ENCODE results near the gene LCE3A. TPM values are rescaled to one million over a fixed set of nuclear protein-coding genes. Genes with fewer than 3 reads are reported as not detected.
"Not testable (repeated sequence)": the region's sequence is repeated elsewhere in the genome, so short reads cannot be mapped to it uniquely, and the experiment has no call there.

LCE3A gene
- total RNA-seq, 1 donor from 2014 or later = not detected

GRCh38 chr1:152582647-152583046, 40.3 kb downstream of the LCE3A start:
- Histone ChIP-seq H3K36me3 (ENCODE audit: control insufficient read depth in 3 of 3, insufficient read depth in 3 of 3, low read length in 3 of 3) (no peaks in the 10 kb centered on the region), H3K4me1 (ENCODE audit: control insufficient read depth in 3 of 3, insufficient read depth in 3 of 3, low read length in 3 of 3) (no peaks in the 10 kb centered on the region), H3K9me3 (ENCODE audit: control insufficient read depth in 3 of 3, low read length in 3 of 3) (no peaks in the 10 kb centered on the region), H3K27ac (ENCODE audit: low read depth, low read length) (no peak overlapping the region), H3K9ac (ENCODE audit: low read depth in 1 of 3, low read length in 3 of 3) (no peak overlapping the region), H3K4me3 (ENCODE audit: low read length in 3 of 3) (no peak overlapping the region), H3K27me3 (ENCODE audit: control insufficient read depth in 3 of 3, insufficient read depth in 3 of 3, low read length in 3 of 3) (no peaks in the 10 kb centered on the region)

- no peaks in the 10 kb centered on the region for H3K4me1 ChIP-seq (ENCODE audit: control insufficient read depth in 3 of 3, insufficient read depth in 3 of 3, low read length in 3 of 3)
- H3K27me3 ChIP-seq (ENCODE audit: control insufficient read depth in 3 of 3, insufficient read depth in 3 of 3, low read length in 3 of 3) = no peaks in the 10 kb centered on the region
- H3K9me3 ChIP-seq (ENCODE audit: control insufficient read depth in 3 of 3, low read length in 3 of 3) = no peaks in the 10 kb centered on the region
- no peaks in the 10 kb centered on the region for H3K36me3 ChIP-seq (ENCODE audit: control insufficient read depth in 3 of 3, insufficient read depth in 3 of 3, low read length in 3 of 3)
- no peak within 1 kb of the TSS for H3K4me3 ChIP-seq (ENCODE audit: low read length in 3 of 3)
- no peak within 1 kb of the TSS for H3K9ac ChIP-seq (ENCODE audit: low read depth in 1 of 3, low read length in 3 of 3)
- H3K27ac ChIP-seq (ENCODE audit: low read depth, low read length) = no peak within 1 kb of the TSS
Measured at GRCh38 chr1:152580433-152580832, 42.5 kb downstream of the LCE3A start, which contains the start of gene LCE3D. Gene LCE3D (minus strand): TSS chr1:152580516. CDS start chr1:152579936, 580 bp downstream.

GRCh38 chr1:152579526-152579925, 43.4 kb downstream of the LCE3A start:
- not testable (repeated sequence) for H3K4me1 ChIP-seq (ENCODE audit: control insufficient read depth in 3 of 3, insufficient read depth in 3 of 3, low read length in 3 of 3); H3K4me3 ChIP-seq (ENCODE audit: low read length in 3 of 3); H3K36me3 ChIP-seq (ENCODE audit: control insufficient read depth in 3 of 3, insufficient read depth in 3 of 3, low read length in 3 of 3); H3K9ac ChIP-seq (ENCODE audit: low read depth in 1 of 3, low read length in 3 of 3); H3K27me3 ChIP-seq (ENCODE audit: control insufficient read depth in 3 of 3, insufficient read depth in 3 of 3, low read length in 3 of 3); H3K27ac ChIP-seq (ENCODE audit: low read depth, low read length); H3K9me3 ChIP-seq (ENCODE audit: control insufficient read depth in 3 of 3, low read length in 3 of 3)

GRCh38 chr1:152577168-152577567, 45.7 kb downstream of the LCE3A start:
- Histone ChIP-seq H3K36me3 (ENCODE audit: control insufficient read depth in 3 of 3, insufficient read depth in 3 of 3, low read length in 3 of 3) (no peaks in the 10 kb centered on the region), H3K9ac (ENCODE audit: low read depth in 1 of 3, low read length in 3 of 3) (no peak overlapping the region), H3K27ac (ENCODE audit: low read depth, low read length) (no peak overlapping the region), H3K9me3 (ENCODE audit: control insufficient read depth in 3 of 3, low read length in 3 of 3) (no peaks in the 10 kb centered on the region), H3K27me3 (ENCODE audit: control insufficient read depth in 3 of 3, insufficient read depth in 3 of 3, low read length in 3 of 3) (no peaks in the 10 kb centered on the region), H3K4me1 (ENCODE audit: control insufficient read depth in 3 of 3, insufficient read depth in 3 of 3, low read length in 3 of 3) (no peaks in the 10 kb centered on the region), H3K4me3 (ENCODE audit: low read length in 3 of 3) (no peak overlapping the region)

Small RNA genes within 50 kb of the gene (small RNA-seq; reads per million reads assigned to genes)
- gene LCE3A (not detected), gene LCE3B (not detected)

Other genes with a start within 250 kb of the LCE3A start
- not detected for gene CRNN, start 208.8 kb downstream of the LCE3A start, total RNA-seq
- gene LCE5A, start 112.3 kb downstream of the LCE3A start, total RNA-seq = not detected
- not detected for gene CRCT1, start 108.6 kb downstream of the LCE3A start, total RNA-seq
- not detected for gene LCE3E, start 56.3 kb downstream of the LCE3A start, total RNA-seq
- gene LCE3D, start 42.6 kb downstream of the LCE3A start, total RNA-seq = not detected
- not detected for gene LCE3C, start 22.9 kb downstream of the LCE3A start, total RNA-seq
- not detected for gene LCE3B, start 9.3 kb downstream of the LCE3A start, total RNA-seq
- not detected for gene LCE2D, start 40.3 kb upstream of the LCE3A start, total RNA-seq
- gene LCE2C, start 52.2 kb upstream of the LCE3A start, total RNA-seq = not detected
- gene LCE2B, start 63.0 kb upstream of the LCE3A start, total RNA-seq = not detected
- not detected for gene LCE2A, start 75.2 kb upstream of the LCE3A start, total RNA-seq
- not detected for gene LCE4A, start 85.1 kb upstream of the LCE3A start, total RNA-seq
- not detected for gene KPRP, start 134.9 kb upstream of the LCE3A start, total RNA-seq
- gene LCE1F, start 152.0 kb upstream of the LCE3A start, total RNA-seq = not detected
- not detected for gene LCE1E, start 163.2 kb upstream of the LCE3A start, total RNA-seq
- gene LCE1D, start 173.6 kb upstream of the LCE3A start, total RNA-seq = not detected
- not detected for gene LCE1C, start 183.5 kb upstream of the LCE3A start, total RNA-seq
- not detected for gene LCE1B, start 188.9 kb upstream of the LCE3A start, total RNA-seq
- gene LCE1A, start 204.4 kb upstream of the LCE3A start, total RNA-seq = not detected
- not detected for gene LCE6A, start 219.8 kb upstream of the LCE3A start, total RNA-seq
- gene LCE7A, start 236.9 kb upstream of the LCE3A start, total RNA-seq = not detected

Data from skeletal muscle tissue (tissue), 5 donors.